Caco-2 (cell line): Measurements from ENCODE around the gene PTPA. TPM values are rescaled to one million over a fixed set of nuclear protein-coding genes. Genes with fewer than 3 reads are reported as not detected.
A peak's percentile ranks its signal among the peaks of the same experiment; 100 is the strongest.

Source experiments
- BruUV-seq: library from RNA; stranded (reverse); fragments of 400-500 nt; replicated peaks from 2 replicates; lab custom pipeline; 2021; lab: Mats Ljungman, UMichigan
- CTCF ChIA-PET: fragments of 300-600 bp; sonication (Branson Sonifier 250); formaldehyde crosslinking; loops from one replicate; lab custom pipeline; 2022; ENCODE audit warnings: antibody characterized with exemption; lab: Charles Lee
- POLR2A ChIA-PET: fragments of 300-600 bp; sonication (Branson Sonifier 250); formaldehyde crosslinking; loops from one replicate; lab custom pipeline; 2022; ENCODE audit warnings: antibody characterized with exemption; lab: Charles Lee
- DNase-seq, 2 experiments: peaks; one replicate each; pipeline versions ENCODE4 v3.0.0 to v3.0.0-alpha.2; 2020 to 2022
- H3K27me3 ChIP-seq: replicated peaks from 2 replicates; pipeline ENCODE4 v1.6.0; 2011; ENCODE audit warnings: low read length; ENCODE audit not compliant: control insufficient read depth, insufficient read depth
- H3K36me3 ChIP-seq: 2 replicates; pipeline ENCODE4 v1.5.1; 2011; ENCODE audit warnings: low read length; ENCODE audit not compliant: control insufficient read depth, insufficient read depth
- H3K4me1 ChIP-seq: fragments of 250-450 bp; sonication (Bioruptor Pico); 2 replicates; pipeline ENCODE4 v1.5.1; 2020; ENCODE audit warnings: mild to moderate bottlenecking
- H3K4me3 ChIP-seq: 2 replicates; pipeline ENCODE4 v1.5.1; 2011; ENCODE audit warnings: low read depth, mild to moderate bottlenecking, control low read depth, low read length
- H3K9me3 ChIP-seq: fragments of 250-450 bp; sonication (Bioruptor Pico); 2 replicates; pipeline ENCODE4 v1.5.1; 2020; ENCODE audit warnings: mild to moderate bottlenecking, moderate library complexity
- H3K27ac Mint-ChIP-seq: one replicate; pipeline ENCODE4 v1.8.0; 2022; ENCODE audit warnings: mixed read lengths; ENCODE audit not compliant: unreplicated experiment
- H3K27me3 Mint-ChIP-seq: one replicate; pipeline ENCODE4 v1.8.0; 2022; ENCODE audit warnings: mixed read lengths; ENCODE audit not compliant: insufficient read depth, unreplicated experiment
- H3K36me3 Mint-ChIP-seq: one replicate; pipeline ENCODE4 v1.8.0; 2022; ENCODE audit warnings: mild to moderate bottlenecking, mixed read lengths; ENCODE audit not compliant: insufficient read depth, unreplicated experiment
- H3K4me1 Mint-ChIP-seq: one replicate; pipeline ENCODE4 v1.8.0; 2022; ENCODE audit warnings: low read depth, mixed read lengths; ENCODE audit not compliant: unreplicated experiment
- H3K4me3 Mint-ChIP-seq: one replicate; pipeline ENCODE4 v1.8.0; 2022; ENCODE audit warnings: mild to moderate bottlenecking, moderate library complexity, mixed read lengths; ENCODE audit not compliant: unreplicated experiment
- H3K9me3 Mint-ChIP-seq: one replicate; pipeline ENCODE4 v1.8.0; 2022; ENCODE audit warnings: mixed read lengths; ENCODE audit not compliant: unreplicated experiment
- intact Hi-C: fragments of 100-400 bp; cut with micrococcal nuclease; formaldehyde crosslinking; loops from one replicate; pipeline ENCODE4 v1.10.0; 2022; ENCODE audit not compliant: unreplicated experiment
- total RNA-seq: library from RNA; stranded (reverse); gene quantifications from 2 replicates; pipeline ENCODE4 v1.2.3, GENCODE V29; 2022
- TF ChIP-seq, protein P1 (sequence below), 2 experiments: fragments of 200-600 bp in 1 of 2; IDR thresholded peaks; 1 replicate in 1 of 2; 2 replicates in 1 of 2; pipeline versions ENCODE4 v1.5.1 to v1.8.0; 2011 to 2022; ENCODE audit warnings: antibody characterized with exemption in 1 of 2, control low read depth in 1 of 2, inconsistent platforms in 1 of 2, low read depth in 1 of 2, low read length in 1 of 2, mild to moderate bottlenecking in 1 of 2, moderate library complexity in 1 of 2; ENCODE audit not compliant: insufficient read depth in 1 of 2, severe bottlenecking in 1 of 2, unreplicated experiment in 1 of 2

The PTPA gene
- total RNA-seq, 1 experiment from 2014 or later, result 100 TPM

DNA sequence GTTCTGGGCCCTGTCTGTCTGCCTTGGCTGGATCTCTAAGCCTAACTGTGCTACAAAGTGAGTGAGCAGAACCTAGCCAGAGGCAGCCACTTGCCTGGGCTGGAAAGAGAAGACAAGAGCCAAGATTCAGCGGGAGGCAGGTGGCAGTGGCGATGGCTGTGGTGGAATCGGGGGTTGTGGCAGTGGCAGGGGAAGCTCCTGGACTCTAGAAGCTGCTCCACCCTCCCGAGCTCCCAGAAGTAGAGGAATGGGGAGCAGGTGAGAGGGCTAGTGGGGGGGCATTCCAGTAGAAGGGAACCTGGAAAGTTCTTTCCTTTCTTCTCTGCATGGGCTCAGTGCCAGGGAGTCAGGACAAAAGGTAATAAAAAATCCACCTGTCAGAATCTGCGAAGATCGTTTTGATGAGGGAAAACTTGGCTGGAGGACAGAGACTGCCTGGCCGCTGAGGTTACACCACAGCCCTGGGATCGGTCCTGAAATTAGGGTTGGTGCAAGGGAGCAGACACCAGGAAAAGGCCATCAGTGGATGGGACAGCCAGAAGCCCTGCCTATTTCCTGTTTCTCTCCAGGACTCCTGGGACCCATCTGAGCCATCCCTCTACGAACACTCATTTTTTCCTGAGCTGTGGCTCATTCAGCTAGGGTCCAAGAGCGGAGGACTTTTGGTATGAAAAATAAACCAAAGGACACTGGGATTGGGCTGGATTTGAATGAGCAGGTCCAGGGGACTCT, 2.2 kb upstream of the PTPA start:
- Histone ChIP-seq H3K4me3 (no peak overlapping the region), H3K4me1 (peaks cover 11% of the 10 kb centered on the region), H3K36me3 (no peaks in the 10 kb centered on the region), H3K27me3 (no peaks in the 10 kb centered on the region), H3K9me3 (no peaks in the 10 kb centered on the region)
- H3K9me3 Mint-ChIP-seq, result no peaks in the 10 kb centered on the region
- H3K27me3 Mint-ChIP-seq, result no peaks in the 10 kb centered on the region
- CTCF ChIA-PET, result interaction anchor here (1.6 kb wide), 1 partner anchor 23 kb away, joined by 3 read pairs; no protein-coding TSS in a partner anchor
- H3K36me3 Mint-ChIP-seq, result peaks cover 21% of the 10 kb centered on the region
- DNase-seq, result no peak
- H3K27ac Mint-ChIP-seq, result no peak overlapping the region
- H3K4me1 Mint-ChIP-seq, result peaks cover 22% of the 10 kb centered on the region
- intact Hi-C loops, result no loop called here
- H3K4me3 Mint-ChIP-seq, result peak overlapping the region; percentile 88
- TF ChIP-seq, protein P1, sequence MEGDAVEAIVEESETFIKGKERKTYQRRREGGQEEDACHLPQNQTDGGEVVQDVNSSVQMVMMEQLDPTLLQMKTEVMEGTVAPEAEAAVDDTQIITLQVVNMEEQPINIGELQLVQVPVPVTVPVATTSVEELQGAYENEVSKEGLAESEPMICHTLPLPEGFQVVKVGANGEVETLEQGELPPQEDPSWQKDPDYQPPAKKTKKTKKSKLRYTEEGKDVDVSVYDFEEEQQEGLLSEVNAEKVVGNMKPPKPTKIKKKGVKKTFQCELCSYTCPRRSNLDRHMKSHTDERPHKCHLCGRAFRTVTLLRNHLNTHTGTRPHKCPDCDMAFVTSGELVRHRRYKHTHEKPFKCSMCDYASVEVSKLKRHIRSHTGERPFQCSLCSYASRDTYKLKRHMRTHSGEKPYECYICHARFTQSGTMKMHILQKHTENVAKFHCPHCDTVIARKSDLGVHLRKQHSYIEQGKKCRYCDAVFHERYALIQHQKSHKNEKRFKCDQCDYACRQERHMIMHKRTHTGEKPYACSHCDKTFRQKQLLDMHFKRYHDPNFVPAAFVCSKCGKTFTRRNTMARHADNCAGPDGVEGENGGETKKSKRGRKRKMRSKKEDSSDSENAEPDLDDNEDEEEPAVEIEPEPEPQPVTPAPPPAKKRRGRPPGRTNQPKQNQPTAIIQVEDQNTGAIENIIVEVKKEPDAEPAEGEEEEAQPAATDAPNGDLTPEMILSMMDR (IDR thresholded peaks at IDR 0.05; ENCODE audit: insufficient read depth in 1 of 2, low read depth in 1 of 2, low read length in 1 of 2, severe bottlenecking in 1 of 2, unreplicated experiment in 1 of 2), result no peak
- POLR2A ChIA-PET, result no interaction called here
- BruUV-seq, result no TSS peak

DNA sequence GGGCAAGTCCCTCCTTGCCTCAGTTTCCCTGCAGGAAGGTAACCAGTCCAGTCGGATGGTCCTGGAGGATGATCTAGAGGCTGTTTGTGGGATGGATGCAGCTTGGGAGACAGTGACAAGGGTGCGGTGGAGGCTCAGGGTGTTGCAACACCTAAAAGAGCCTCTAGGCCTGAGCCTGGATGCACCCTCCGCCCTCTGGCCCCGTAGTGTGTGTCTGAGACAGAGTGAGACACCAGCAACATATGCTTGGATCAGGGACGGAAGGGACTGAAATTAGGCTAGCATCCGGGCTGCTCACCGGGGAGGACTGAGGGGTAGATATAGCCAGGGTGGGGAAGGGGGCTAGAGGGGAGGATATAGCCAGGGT, 1.7 kb upstream of the PTPA start:
- DNase-seq, result peak; percentile 58 to 66
- TF ChIP-seq, protein P1 (IDR thresholded peaks at IDR 0.05; ENCODE audit: insufficient read depth in 1 of 2, low read depth in 1 of 2, low read length in 1 of 2, severe bottlenecking in 1 of 2, unreplicated experiment in 1 of 2), result no peak
- Histone ChIP-seq H3K27me3 (no peaks in the 10 kb centered on the region), H3K36me3 (no peaks in the 10 kb centered on the region), H3K4me3 (peak overlapping the region; percentile 82), H3K9me3 (no peaks in the 10 kb centered on the region), H3K4me1 (peaks cover 17% of the 10 kb centered on the region)
- Mint-ChIP-seq H3K4me3 (peak overlapping the region; percentile 88), H3K4me1 (peaks cover 25% of the 10 kb centered on the region), H3K27me3 (no peaks in the 10 kb centered on the region), H3K27ac (no peak overlapping the region), H3K36me3 (peaks cover 21% of the 10 kb centered on the region), H3K9me3 (no peaks in the 10 kb centered on the region)
- POLR2A ChIA-PET, result no interaction called here
- intact Hi-C loops, result no loop called here
- CTCF ChIA-PET, result interaction anchor here (1.3 to 1.6 kb wide), 2 partner anchors 22 to 81 kb away, joined by 3 read pairs; partner anchors contain the start of gene SH3GLB2
- BruUV-seq, result no TSS peak

DNA sequence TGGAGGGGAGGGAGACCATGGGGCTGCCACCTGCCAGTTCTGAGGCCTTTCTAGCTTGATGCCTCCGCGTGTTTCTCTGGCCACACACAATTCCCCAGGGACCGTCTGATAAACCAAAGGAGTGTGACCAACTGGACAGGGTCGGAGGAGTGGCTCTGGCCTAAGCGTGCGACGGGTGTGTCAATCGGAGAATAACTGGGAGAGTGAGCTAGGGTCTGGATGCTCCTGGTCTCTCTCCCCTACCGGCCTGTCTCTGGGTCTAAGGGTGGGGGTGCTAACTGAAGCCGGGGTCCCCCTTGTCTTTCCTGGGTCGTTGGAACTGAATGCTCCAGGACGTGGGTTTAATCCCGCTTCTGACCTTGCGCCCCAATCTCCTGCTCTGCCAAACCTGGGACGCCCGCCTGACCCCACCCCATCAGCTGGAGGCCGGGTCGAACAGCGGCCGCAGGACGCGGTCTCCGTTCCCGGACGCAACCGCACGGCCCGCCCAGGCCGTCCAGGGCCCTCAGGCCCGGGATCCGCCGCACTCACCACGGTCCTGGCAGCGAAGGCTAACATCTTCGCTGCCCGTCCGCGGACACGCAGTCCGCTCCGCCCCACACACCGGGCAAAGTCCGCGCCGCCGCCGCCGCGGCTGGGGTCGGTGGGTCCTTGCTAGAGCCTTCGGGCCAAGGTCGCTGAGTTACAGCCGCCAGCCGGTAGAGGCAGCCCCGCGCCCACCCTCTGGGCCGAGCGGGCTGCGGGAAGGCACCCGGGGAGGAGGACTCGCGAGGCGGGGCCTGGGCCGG, 1.1 kb upstream of the PTPA start:
- Histone ChIP-seq H3K4me3 (peak overlapping the region; percentile 82), H3K9me3 (no peaks in the 10 kb centered on the region), H3K36me3 (no peaks in the 10 kb centered on the region), H3K4me1 (peaks cover 23% of the 10 kb centered on the region), H3K27me3 (no peaks in the 10 kb centered on the region)
- Mint-ChIP-seq H3K27ac (peak overlapping the region; percentile 90), H3K36me3 (peaks cover 21% of the 10 kb centered on the region), H3K4me3 (peak overlapping the region; percentile 88), H3K9me3 (no peaks in the 10 kb centered on the region), H3K4me1 (peaks cover 31% of the 10 kb centered on the region), H3K27me3 (no peaks in the 10 kb centered on the region)
- TF ChIP-seq, protein P1 (IDR thresholded peaks at IDR 0.05; ENCODE audit: insufficient read depth in 1 of 2, low read depth in 1 of 2, low read length in 1 of 2, severe bottlenecking in 1 of 2, unreplicated experiment in 1 of 2), result no peak
- intact Hi-C loops, result loop anchor here (1.0 kb wide), 1 partner anchor 29 kb away; the partner anchor contains the start of gene DOLPP1
- BruUV-seq, result TSS peak; percentile 37
- DNase-seq, result peak; percentile 29 to 55
- ChIA-PET POLR2A (no interaction called here), CTCF (interaction anchor here (1.3 to 1.6 kb wide), 2 partner anchors 22 to 82 kb away, joined by 3 read pairs; partner anchors contain the start of gene SH3GLB2)
